Keratinocyte (primary cell): Measurements from ENCODE around the gene KIAA0825. TPM values are rescaled to one million over a fixed set of nuclear protein-coding genes. Genes with fewer than 3 reads are reported as not detected.
"Not testable (repeated sequence)": the region's sequence is repeated elsewhere in the genome, so short reads cannot be mapped to it uniquely, and the experiment has no call there.

ENCODE experiments used
- DNase-seq: peaks from one replicate; pipeline ENCODE4 v3.0.0-alpha.2; 2011; ENCODE audit warnings: low read depth, missing footprints, low spot score
- FAIRE-seq: peaks from 2 replicates; lab custom pipeline; 2011; peaks lifted over from hg19 to GRCh38; lab: Jason Lieb, UNC
- H2AFZ ChIP-seq: 2 replicates; pipeline ENCODE4 v1.6.0; 2012; ENCODE audit warnings: low read length, control low read depth, inconsistent platforms; ENCODE audit not compliant: control insufficient read depth
- H3K27ac ChIP-seq: 2 replicates; pipeline ENCODE4 v1.5.1; 2011; ENCODE audit warnings: low read length; ENCODE audit not compliant: control insufficient read depth, insufficient read depth
- H3K27me3 ChIP-seq: 3 replicates; pipeline ENCODE4 v1.6.0; 2011; ENCODE audit warnings: low read length; ENCODE audit not compliant: control insufficient read depth, insufficient read depth; ENCODE audit errors: extremely low read depth
- H3K36me3 ChIP-seq, 2 experiments: 2 replicates in 1 of 2; 3 replicates in 1 of 2; pipeline ENCODE4 v1.5.1; 2011; ENCODE audit warnings: low read length in 2 of 2, mild to moderate bottlenecking in 1 of 2; ENCODE audit not compliant: control insufficient read depth in 2 of 2, insufficient read depth in 2 of 2; ENCODE audit errors: extremely low read depth in 1 of 2
- H3K4me1 ChIP-seq: 3 replicates; pipeline ENCODE4 v1.5.1; 2011; ENCODE audit warnings: low read length; ENCODE audit not compliant: control insufficient read depth, insufficient read depth; ENCODE audit errors: extremely low read depth
- H3K4me2 ChIP-seq: 3 replicates; pipeline ENCODE4 v1.6.0; 2011; ENCODE audit warnings: low read depth, low read length; ENCODE audit not compliant: control insufficient read depth, insufficient read depth; ENCODE audit errors: extremely low read depth
- H3K4me3 ChIP-seq, 3 experiments: fragments of 200-600 bp in 1 of 3; sonication (generic) in 1 of 3; 2 replicates in 2 of 3; 3 replicates in 1 of 3; pipeline ENCODE4 v1.5.1; 2011 to 2016; ENCODE audit warnings: low read length in 3 of 3, mild to moderate bottlenecking in 3 of 3, control low read depth in 2 of 3, inconsistent platforms in 1 of 3, low read depth in 1 of 3, mixed read lengths in 1 of 3, mixed run types in 1 of 3, moderate library complexity in 1 of 3; ENCODE audit not compliant: control insufficient read depth in 2 of 3, insufficient read depth in 2 of 3; ENCODE audit errors: extremely low read depth in 1 of 3
- H3K79me2 ChIP-seq: 2 replicates; pipeline ENCODE4 v1.6.0; 2012; ENCODE audit warnings: low read length; ENCODE audit not compliant: control insufficient read depth, insufficient read depth
- H3K9ac ChIP-seq: 3 replicates; pipeline ENCODE4 v1.6.0; 2011; ENCODE audit warnings: low read length; ENCODE audit not compliant: control insufficient read depth, insufficient read depth; ENCODE audit errors: extremely low read depth
- H3K9me1 ChIP-seq: 3 replicates; pipeline ENCODE4 v1.6.0; 2011; ENCODE audit warnings: low read length; ENCODE audit not compliant: control insufficient read depth, insufficient read depth; ENCODE audit errors: extremely low read depth
- H3K9me3 ChIP-seq: 2 replicates; pipeline ENCODE4 v1.5.1; 2012; ENCODE audit warnings: low read depth, low read length; ENCODE audit not compliant: control insufficient read depth
- H4K20me1 ChIP-seq: 3 replicates; pipeline ENCODE4 v1.6.0; 2011; ENCODE audit warnings: low read length; ENCODE audit not compliant: control insufficient read depth, insufficient read depth; ENCODE audit errors: extremely low read depth
- CTCF ChIP-seq, 3 experiments: IDR thresholded peaks in 1 of 3; conservative IDR thresholded peaks in 1 of 3; optimal IDR thresholded peaks in 1 of 3; 2 replicates in 2 of 3; 3 replicates in 1 of 3; pipeline versions ENCODE3 to v1.5.1; 2011; ENCODE audit warnings: low read length in 3 of 3, mild to moderate bottlenecking in 3 of 3, moderate library complexity in 2 of 3, control low read depth in 1 of 3, inconsistent platforms in 1 of 3; ENCODE audit not compliant: insufficient read depth in 2 of 3; ENCODE audit errors: extremely low read depth in 1 of 3
- EZH2 ChIP-seq: IDR thresholded peaks from one replicate; pipeline ENCODE4 v1.6.1; 2012; ENCODE audit warnings: inconsistent platforms, mild to moderate bottlenecking, low read length, moderate library complexity
- dilution Hi-C: fragments of 300-500 bp; cut with MboI; formaldehyde crosslinking; loops from one replicate; pipeline ENCODE4 v1.7.0; 2020; ENCODE audit warnings: low sequenced_read_pairs; ENCODE audit not compliant: extremely low pct_ligation_motif_present
- polyA plus RNA-seq, 5 experiments: library from polyadenylated mRNA; depleted of rRNA in 3 of 5; stranded (reverse) in 3 of 5; stranded (forward) in 1 of 5; unstranded in 1 of 5; fragments of >200 nt; gene quantifications; 1 replicate in 1 of 5; 2 replicates in 3 of 5; 3 replicates in 1 of 5; pipeline versions ENCODE4 v1.2.1 to v1.2.3, GENCODE V29; 2011 to 2012; ENCODE audit warnings: missing spikeins in 2 of 5, low read depth in 1 of 5, low replicate concordance in 1 of 5

KIAA0825 gene
- polyA plus RNA-seq, 1 donor (not counting 4 experiments of a cell fraction or from before 2014, with no cell fraction given): 1.2 TPM

GRCh38 chr5:94355811-94356210 is 262.6 kb downstream of the KIAA0825 start:
- H3K27me3 ChIP-seq: no peaks in the 10 kb centered on the region
- no peaks in the 10 kb centered on the region for H4K20me1 ChIP-seq
- H3K4me3 ChIP-seq: no peak overlapping the region
- no peaks in the 10 kb centered on the region for H3K9me3 ChIP-seq
- H3K79me2 ChIP-seq: no peaks in the 10 kb centered on the region
- no peak overlapping the region for H3K27ac ChIP-seq
- H3K36me3 ChIP-seq: no peaks in the 10 kb centered on the region
- H3K9me1 ChIP-seq: no peaks in the 10 kb centered on the region
- DNase-seq (no peak), FAIRE-seq (no peak)
- H3K9ac ChIP-seq: no peak overlapping the region
- no peak overlapping the region for H3K4me2 ChIP-seq
- H2AFZ ChIP-seq: no peak overlapping the region
- no peaks in the 10 kb centered on the region for H3K4me1 ChIP-seq
- dilution Hi-C loops: no loop called here
- TF ChIP-seq CTCF (optimal IDR thresholded peaks at IDR 0.05 in 1 of 3, IDR thresholded peaks at IDR 0.05 in 1 of 3, conservative IDR thresholded peaks at IDR 0.05 in 1 of 3; ENCODE audit: extremely low read depth in 1 of 3, insufficient read depth in 2 of 3, low read length in 3 of 3) (no peak), EZH2 (no peak)

GRCh38 chr5:94354837-94355485 is 263.4 kb downstream of the KIAA0825 start:
- H3K9me3 ChIP-seq, H2AFZ ChIP-seq, H3K27me3 ChIP-seq, H3K36me3 ChIP-seq, H4K20me1 ChIP-seq, H3K79me2 ChIP-seq, H3K4me2 ChIP-seq, dilution Hi-C loops, FAIRE-seq, H3K9ac ChIP-seq, H3K4me3 ChIP-seq, H3K9me1 ChIP-seq, DNase-seq, H3K4me1 ChIP-seq, H3K27ac ChIP-seq: not testable (repeated sequence)

- H4K20me1 ChIP-seq: no peaks in the 10 kb centered on the region
- H3K9ac ChIP-seq: no peak overlapping the region
- H3K4me2 ChIP-seq: no peak overlapping the region
- H3K9me3 ChIP-seq: no peaks in the 10 kb centered on the region
- no peak for FAIRE-seq
- TF ChIP-seq CTCF (optimal IDR thresholded peaks at IDR 0.05 in 1 of 3, IDR thresholded peaks at IDR 0.05 in 1 of 3, conservative IDR thresholded peaks at IDR 0.05 in 1 of 3; ENCODE audit: extremely low read depth in 1 of 3, insufficient read depth in 2 of 3, low read length in 3 of 3) (no peak), EZH2 (no peak)
- no peak overlapping the region for H3K27ac ChIP-seq
- no peak overlapping the region for H2AFZ ChIP-seq
- DNase-seq: no peak
- no peak overlapping the region for H3K4me3 ChIP-seq
- H3K27me3 ChIP-seq: no peaks in the 10 kb centered on the region
- no peaks in the 10 kb centered on the region for H3K9me1 ChIP-seq
- dilution Hi-C loops: no loop called here
- H3K79me2 ChIP-seq: no peaks in the 10 kb centered on the region
- no peaks in the 10 kb centered on the region for H3K36me3 ChIP-seq
- no peaks in the 10 kb centered on the region for H3K4me1 ChIP-seq
Observed at GRCh38 chr5:94353605-94354004, 264.8 kb downstream of the KIAA0825 start.
